ENCODE results near the gene COL6A1. TPM values are rescaled to one million over a fixed set of nuclear protein-coding genes. Genes with fewer than 3 reads are reported as not detected.
"Not testable (repeated sequence)": the region's sequence is repeated elsewhere in the genome, so short reads cannot be mapped to it uniquely, and the experiment has no call there.

The COL6A1 gene
- total and polyA plus RNA-seq, 5 donors: 112 to 192 (median 165) TPM

GRCh38 chr21:45957981-45958600 is 23.5 kb upstream of the COL6A1 start:
- Histone ChIP-seq H3K4me3 (ENCODE audit: low read length) (no peak overlapping the region), H3K4me1 (ENCODE audit: control insufficient read depth, insufficient read depth, low read length) (peaks cover 2% of the 10 kb centered on the region), H3K9me3 (ENCODE audit: control insufficient read depth, low read length) (no peaks in the 10 kb centered on the region), H3K27ac (ENCODE audit: low read length) (no peak overlapping the region), H3K27me3 (ENCODE audit: control insufficient read depth, insufficient read depth) (no peaks in the 10 kb centered on the region)
- intact Hi-C loops (cut with DNase I): no loop called here
- WGBS: 30% methylated on average over 7 of the region's 7 CpGs
- DNase-seq (peak; percentile 78 to 88 (median 80)), ATAC-seq (peak; percentile 83 to 87)

- ATAC-seq: no peak
- Histone ChIP-seq H3K4me3 (ENCODE audit: low read length) (no peak overlapping the region), H3K9me3 (ENCODE audit: control insufficient read depth, low read length) (no peaks in the 10 kb centered on the region), H3K4me1 (ENCODE audit: control insufficient read depth, insufficient read depth, low read length) (peaks cover 2% of the 10 kb centered on the region), H3K27me3 (ENCODE audit: control insufficient read depth, insufficient read depth) (no peaks in the 10 kb centered on the region), H3K27ac (ENCODE audit: low read length) (peak overlapping the region; percentile 50)
- 69% methylated on average over 5 of the region's 5 CpGs for WGBS
- no peak for DNase-seq
- intact Hi-C loops (cut with DNase I): no loop called here
These were observed 22.4 kb upstream of the COL6A1 start for GRCh38 chr21:45959182-45959581.

- H3K27ac ChIP-seq (ENCODE audit: low read length): no peak overlapping the region
- intact Hi-C loops (cut with DNase I): no loop called here
- WGBS: 89% methylated on average over 11 of the region's 11 CpGs
- no peaks in the 10 kb centered on the region for H3K27me3 ChIP-seq (ENCODE audit: control insufficient read depth, insufficient read depth)
- no peaks in the 10 kb centered on the region for H3K9me3 ChIP-seq (ENCODE audit: control insufficient read depth, low read length)
- ATAC-seq (no peak), DNase-seq (peak in 1 of 3 donors; percentile 51)
- peaks cover 2% of the 10 kb centered on the region for H3K4me1 ChIP-seq (ENCODE audit: control insufficient read depth, insufficient read depth, low read length)
- no peak overlapping the region for H3K4me3 ChIP-seq (ENCODE audit: low read length)
These were observed 21.7 kb upstream of the COL6A1 start for GRCh38 chr21:45959779-45960390.

GRCh38 chr21:45961408-45961807 is 20.2 kb upstream of the COL6A1 start:
- DNase-seq; intact Hi-C loops (cut with DNase I); ATAC-seq; H3K27me3 ChIP-seq (ENCODE audit: control insufficient read depth, insufficient read depth); H3K27ac ChIP-seq (ENCODE audit: low read length); H3K4me3 ChIP-seq (ENCODE audit: low read length); H3K4me1 ChIP-seq (ENCODE audit: control insufficient read depth, insufficient read depth, low read length); H3K9me3 ChIP-seq (ENCODE audit: control insufficient read depth, low read length): not testable (repeated sequence)
- 74% methylated on average over 2 of the region's 2 CpGs for WGBS

- Histone ChIP-seq H3K27me3 (ENCODE audit: control insufficient read depth, insufficient read depth) (no peaks in the 10 kb centered on the region), H3K9me3 (ENCODE audit: control insufficient read depth, low read length) (no peaks in the 10 kb centered on the region), H3K27ac (ENCODE audit: low read length) (no peak overlapping the region), H3K4me3 (ENCODE audit: low read length) (no peak overlapping the region), H3K4me1 (ENCODE audit: control insufficient read depth, insufficient read depth, low read length) (peaks cover under 1% of the 10 kb centered on the region)
- intact Hi-C loops (cut with DNase I): no loop called here
- WGBS: 62% methylated on average over 4 of the region's 4 CpGs
- ATAC-seq: peak; percentile 24 to 34
- peak in 2 of 3 donors; percentile 63 to 79 for DNase-seq
These were observed 18.9 kb upstream of the COL6A1 start for GRCh38 chr21:45962531-45963231.

GRCh38 chr21:45963232-45963570 is 18.4 kb upstream of the COL6A1 start:
- H3K4me1 ChIP-seq (ENCODE audit: control insufficient read depth, insufficient read depth, low read length): no peaks in the 10 kb centered on the region
- H3K9me3 ChIP-seq (ENCODE audit: control insufficient read depth, low read length): no peaks in the 10 kb centered on the region
- peak; percentile 25 to 27 for ATAC-seq
- DNase-seq: no peak
- intact Hi-C loops (cut with DNase I): no loop called here
- H3K4me3 ChIP-seq (ENCODE audit: low read length): no peak overlapping the region
- 54% methylated on average over 3 of the region's 3 CpGs for WGBS
- no peak overlapping the region for H3K27ac ChIP-seq (ENCODE audit: low read length)
- no peaks in the 10 kb centered on the region for H3K27me3 ChIP-seq (ENCODE audit: control insufficient read depth, insufficient read depth)

GRCh38 chr21:45964649-45965048 is 16.9 kb upstream of the COL6A1 start:
- 40% methylated on average over 1 of the region's 1 CpG for WGBS
- DNase-seq (no peak), ATAC-seq (no peak)
- Histone ChIP-seq H3K27me3 (ENCODE audit: control insufficient read depth, insufficient read depth) (no peaks in the 10 kb centered on the region), H3K27ac (ENCODE audit: low read length) (no peak overlapping the region), H3K9me3 (ENCODE audit: control insufficient read depth, low read length) (no peaks in the 10 kb centered on the region), H3K4me1 (ENCODE audit: control insufficient read depth, insufficient read depth, low read length) (no peaks in the 10 kb centered on the region), H3K4me3 (ENCODE audit: low read length) (no peak overlapping the region)
- intact Hi-C loops (cut with DNase I): no loop called here

- Histone ChIP-seq H3K4me3 (ENCODE audit: low read length) (no peak overlapping the region), H3K9me3 (ENCODE audit: control insufficient read depth, low read length) (no peaks in the 10 kb centered on the region), H3K4me1 (ENCODE audit: control insufficient read depth, insufficient read depth, low read length) (no peaks in the 10 kb centered on the region), H3K27ac (ENCODE audit: low read length) (no peak overlapping the region), H3K27me3 (ENCODE audit: control insufficient read depth, insufficient read depth) (no peaks in the 10 kb centered on the region)
- no peak for ATAC-seq
- WGBS: 87% methylated on average over 4 of the region's 4 CpGs
- intact Hi-C loops (cut with DNase I): no loop called here
- no peak for DNase-seq
These were observed 16.3 kb upstream of the COL6A1 start for GRCh38 chr21:45965084-45965809.

GRCh38 chr21:45966791-45967394 is 14.7 kb upstream of the COL6A1 start:
- Histone ChIP-seq H3K9me3 (ENCODE audit: control insufficient read depth, low read length) (no peaks in the 10 kb centered on the region), H3K27me3 (ENCODE audit: control insufficient read depth, insufficient read depth) (no peaks in the 10 kb centered on the region), H3K27ac (ENCODE audit: low read length) (no peak overlapping the region), H3K4me3 (ENCODE audit: low read length) (no peak overlapping the region), H3K4me1 (ENCODE audit: control insufficient read depth, insufficient read depth, low read length) (no peaks in the 10 kb centered on the region)
- 76% methylated on average over 9 of the region's 9 CpGs for WGBS
- intact Hi-C loops (cut with DNase I): no loop called here
- ATAC-seq: no peak
- no peak for DNase-seq

- no peaks in the 10 kb centered on the region for H3K27me3 ChIP-seq (ENCODE audit: control insufficient read depth, insufficient read depth)
- DNase-seq (peak in 1 of 3 donors; percentile 40), ATAC-seq (no peak)
- 65% methylated on average over 22 of the region's 22 CpGs for WGBS
- H3K4me1 ChIP-seq (ENCODE audit: control insufficient read depth, insufficient read depth, low read length): peaks cover 4% of the 10 kb centered on the region
- no peak overlapping the region for H3K27ac ChIP-seq (ENCODE audit: low read length)
- no peak overlapping the region for H3K4me3 ChIP-seq (ENCODE audit: low read length)
- intact Hi-C loops (cut with DNase I): loop anchor here in 2 of 4 donors (5.0 to 10.0 kb wide), 2 partner anchors 127 to 315 kb away; partner anchors contain the start of genes COL6A2 (in 1 of the 2), MCM3AP (in 1 of the 2) and YBEY (in 1 of the 2)
- no peaks in the 10 kb centered on the region for H3K9me3 ChIP-seq (ENCODE audit: control insufficient read depth, low read length)
These were observed 11.5 kb upstream of the COL6A1 start for GRCh38 chr21:45969921-45970673.

All from right cardiac atrium (tissue), 5 donors.